ENCODE results near the gene ZMYND11. TPM values are rescaled to one million over a fixed set of nuclear protein-coding genes. Genes with fewer than 3 reads are reported as not detected.

The ZMYND11 gene
- total and polyA plus RNA-seq, 2 of the 8 experiments (the other 6 are each of a cell fraction or from before 2014, with no cell fraction given) = 7.5 to 26.6 TPM

DNA sequence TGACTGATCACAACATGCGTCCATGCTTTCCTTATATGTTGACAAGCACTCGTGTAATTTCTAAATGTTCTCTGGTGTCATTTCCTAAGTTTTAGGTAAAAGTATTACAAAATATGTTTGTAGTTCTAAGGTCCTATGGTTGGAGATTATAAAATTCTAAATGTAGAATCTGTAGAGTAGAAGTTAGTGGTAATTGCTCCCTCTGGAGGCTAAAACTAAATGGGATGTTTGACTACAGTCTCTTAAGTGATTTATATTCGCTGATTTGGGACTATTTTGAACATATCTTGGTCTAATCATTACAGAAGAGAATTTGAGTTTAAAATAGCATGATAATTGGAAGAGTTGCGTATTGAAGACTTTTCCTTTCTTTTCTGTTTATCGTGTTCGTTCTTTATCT, 74.1 kb downstream of the ZMYND11 start:
- no peaks in the 10 kb centered on the region for H3K79me2 ChIP-seq (ENCODE audit: control insufficient read depth in 1 of 2, insufficient read depth in 2 of 2, low read length in 2 of 2)

More for the DNA sequence above, 74.1 kb downstream of the ZMYND11 start:
- Histone ChIP-seq H2AFZ (ENCODE audit: low read length) (no peak overlapping the region), H4K8ac (ENCODE audit: extremely low read depth, insufficient read depth, low read length) (no peak overlapping the region), H3K18ac (ENCODE audit: extremely low read depth, low read length) (no peak overlapping the region), H4K5ac (ENCODE audit: insufficient read length, low read depth, low read length) (no peak overlapping the region), H3K4me2 (ENCODE audit: insufficient read depth in 1 of 2, low read depth in 2 of 2, low read length in 2 of 2) (no peak overlapping the region), H3K23ac (ENCODE audit: insufficient read length) (no peak overlapping the region), H3K14ac (ENCODE audit: insufficient read length) (no peak overlapping the region), H2BK20ac (ENCODE audit: low read length) (no peak overlapping the region), H3K4ac (replicated peaks; ENCODE audit: insufficient read length, low read depth, low read length) (no peak overlapping the region), H3K56ac (replicated peaks; ENCODE audit: insufficient read length, low read depth, low read length) (no peak overlapping the region), H2BK15ac (ENCODE audit: low read length) (no peak overlapping the region), H3K79me1 (ENCODE audit: low read depth, low read length) (no peaks in the 10 kb centered on the region), H3K36me3 (ENCODE audit: control insufficient read depth in 2 of 4, insufficient read depth in 4 of 4, low read length in 3 of 4) (peaks cover 0 to 2% (median 0%) of the 10 kb centered on the region in 4 experiments; a peak in 1 of 8 replicates), H4K91ac (replicated peaks; ENCODE audit: insufficient read length, low read length) (no peak overlapping the region), H3K27ac (ENCODE audit: low read depth, low read length) (no peak overlapping the region), H2BK120ac (replicated peaks; ENCODE audit: low read depth, low read length) (no peak overlapping the region), H4K20me1 (replicated peaks in 1 of 2; ENCODE audit: control insufficient read depth in 1 of 2, insufficient read depth in 2 of 2, low read length in 2 of 2) (no peaks in the 10 kb centered on the region), H3K9me3 (ENCODE audit: insufficient read depth in 2 of 2, low read depth in 1 of 2, low read length in 1 of 2) (no peaks in the 10 kb centered on the region), H3K4me1 (replicated peaks in 1 of 4; ENCODE audit: control insufficient read depth in 3 of 4, insufficient read depth in 4 of 4, low read length in 3 of 4) (no peaks in the 10 kb centered on the region), H2AK5ac (ENCODE audit: low read depth, low read length) (no peak overlapping the region), H2BK5ac (ENCODE audit: low read depth, low read length) (no peak overlapping the region), H3K4me3 (ENCODE audit: extremely low read depth in 1 of 4, insufficient read depth in 2 of 4, low read depth in 3 of 4, low read length in 4 of 4) (no peak overlapping the region), H3K23me2 (ENCODE audit: low read depth, low read length) (no peaks in the 10 kb centered on the region), H3K9ac (replicated peaks in 1 of 4; ENCODE audit: extremely low read depth in 1 of 4, low read depth in 3 of 4, low read length in 3 of 4) (no peak overlapping the region), H3K27me3 (replicated peaks in 1 of 4; ENCODE audit: control insufficient read depth in 3 of 4, extremely low read depth in 1 of 4, insufficient read depth in 3 of 4, low read length in 3 of 4) (no peaks in the 10 kb centered on the region), H2BK12ac (ENCODE audit: low read depth, low read length) (no peak overlapping the region)
- WGBS, 2 experiments (ENCODE audit: extremely low coverage in 1 of 2, insufficient coverage in 1 of 2, insufficient read length in 1 of 2, insufficient replicate concordance in 2 of 2, low coverage in 1 of 2, low lambda C conversion rate in 2 of 2, missing lambda C conversion rate in 1 of 2) = 86% methylated on average over 6 of the region's 6 CpGs; no CpG with 5 or more reads in 1 of the 2 experiments
- TF ChIP-seq, protein P1, sequence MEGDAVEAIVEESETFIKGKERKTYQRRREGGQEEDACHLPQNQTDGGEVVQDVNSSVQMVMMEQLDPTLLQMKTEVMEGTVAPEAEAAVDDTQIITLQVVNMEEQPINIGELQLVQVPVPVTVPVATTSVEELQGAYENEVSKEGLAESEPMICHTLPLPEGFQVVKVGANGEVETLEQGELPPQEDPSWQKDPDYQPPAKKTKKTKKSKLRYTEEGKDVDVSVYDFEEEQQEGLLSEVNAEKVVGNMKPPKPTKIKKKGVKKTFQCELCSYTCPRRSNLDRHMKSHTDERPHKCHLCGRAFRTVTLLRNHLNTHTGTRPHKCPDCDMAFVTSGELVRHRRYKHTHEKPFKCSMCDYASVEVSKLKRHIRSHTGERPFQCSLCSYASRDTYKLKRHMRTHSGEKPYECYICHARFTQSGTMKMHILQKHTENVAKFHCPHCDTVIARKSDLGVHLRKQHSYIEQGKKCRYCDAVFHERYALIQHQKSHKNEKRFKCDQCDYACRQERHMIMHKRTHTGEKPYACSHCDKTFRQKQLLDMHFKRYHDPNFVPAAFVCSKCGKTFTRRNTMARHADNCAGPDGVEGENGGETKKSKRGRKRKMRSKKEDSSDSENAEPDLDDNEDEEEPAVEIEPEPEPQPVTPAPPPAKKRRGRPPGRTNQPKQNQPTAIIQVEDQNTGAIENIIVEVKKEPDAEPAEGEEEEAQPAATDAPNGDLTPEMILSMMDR (IDR thresholded peaks at IDR 0.05; ENCODE audit: control extremely low read depth in 1 of 3, insufficient read depth in 1 of 3, low read depth in 1 of 3, low read length in 3 of 3) = peak in 1 of 3 experiments; percentile 5; a peak in 1 of 4 replicates
- TF ChIP-seq, protein P2, sequence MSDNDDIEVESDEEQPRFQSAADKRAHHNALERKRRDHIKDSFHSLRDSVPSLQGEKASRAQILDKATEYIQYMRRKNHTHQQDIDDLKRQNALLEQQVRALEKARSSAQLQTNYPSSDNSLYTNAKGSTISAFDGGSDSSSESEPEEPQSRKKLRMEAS (IDR thresholded peaks at IDR 0.05) = no peak
- peak in 1 of 2 experiments; percentile 17; a peak in 1 of 4 replicates for TF ChIP-seq RAD21 (IDR thresholded peaks at IDR 0.05 in 1 of 2, conservative IDR thresholded peaks at IDR 0.05 in 1 of 2; ENCODE audit: low read depth in 2 of 2, low read length in 2 of 2)
- FAIRE-seq (no peak), DNase-seq (ENCODE audit: low read depth in 1 of 2, low spot score in 2 of 2) (no peak)
- CTCF ChIA-PET (ENCODE audit: partially characterized antibody) = interaction anchor here (1.1 kb wide), 1 partner anchor 9 kb away, joined by 3 read pairs; no protein-coding TSS in a partner anchor
- POLR2A ChIA-PET (ENCODE audit: partially characterized antibody) = interaction anchor here (1.0 kb wide), 1 partner anchor 74 kb away, joined by 5 read pairs; the partner anchor contains the start of gene ZMYND11
